Osteocyte (in vitro differentiated cells): ENCODE measurements around the gene CASZ1. TPM values are rescaled to one million over a fixed set of nuclear protein-coding genes. Genes with fewer than 3 reads are reported as not detected.

Source experiments
- DNase-seq: peaks from one replicate; pipeline ENCODE4 v3.0.0; 2021; ENCODE audit warnings: mixed read lengths; ENCODE audit not compliant: unreplicated experiment; ENCODE audit errors: extremely low spot score
- H3K27ac Mint-ChIP-seq: one replicate; pipeline ENCODE4 v1.8.0; 2021; ENCODE audit warnings: mild to moderate bottlenecking, mixed read lengths; ENCODE audit not compliant: unreplicated experiment
- H3K27me3 Mint-ChIP-seq: one replicate; pipeline ENCODE4 v1.8.0; 2021; ENCODE audit warnings: mixed read lengths; ENCODE audit not compliant: unreplicated experiment
- H3K36me3 Mint-ChIP-seq: one replicate; pipeline ENCODE4 v1.8.0; 2021; ENCODE audit warnings: mixed read lengths; ENCODE audit not compliant: unreplicated experiment
- H3K4me1 Mint-ChIP-seq: one replicate; pipeline ENCODE4 v1.8.0; 2021; ENCODE audit warnings: mixed read lengths; ENCODE audit not compliant: unreplicated experiment
- H3K4me3 Mint-ChIP-seq: one replicate; pipeline ENCODE4 v1.8.0; 2021; ENCODE audit warnings: mild to moderate bottlenecking, moderate library complexity, mixed read lengths; ENCODE audit not compliant: unreplicated experiment
- H3K9me3 Mint-ChIP-seq: one replicate; pipeline ENCODE4 v1.8.0; 2021; ENCODE audit warnings: mixed read lengths; ENCODE audit not compliant: unreplicated experiment
- CTCF ChIP-seq: fragments of 200-600 bp; sonication (generic); IDR thresholded peaks from 2 replicates; pipeline ENCODE4 v1.5.0; 2021; ENCODE audit warnings: antibody characterized with exemption, mild to moderate bottlenecking, moderate library complexity
- total RNA-seq: library from RNA; stranded (reverse); gene quantifications from 2 replicates; pipeline ENCODE4 v1.2.1, GENCODE V29; 2021

The CASZ1 gene
- total RNA-seq, 1 donor from 2014 or later: 1.2 TPM

DNA sequence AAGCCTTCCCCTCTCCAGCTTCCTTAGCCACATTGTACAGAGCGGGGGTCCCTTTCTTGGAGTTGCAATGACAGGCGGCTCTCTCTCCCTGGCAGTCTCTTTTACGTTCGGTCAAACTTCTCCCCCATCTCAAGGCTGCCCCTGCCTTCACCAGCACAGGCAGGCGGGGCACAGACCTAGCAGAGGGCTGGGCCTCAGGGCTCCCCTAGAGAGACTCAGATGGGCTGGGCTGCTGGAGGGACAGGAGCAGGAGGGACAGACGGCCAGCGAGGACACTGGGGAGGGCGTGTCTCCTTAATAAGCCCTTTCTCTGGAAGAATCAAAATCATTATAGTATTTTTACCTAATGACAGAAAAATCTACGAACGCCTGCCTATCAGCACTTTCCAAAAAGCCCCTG lies 79.6 kb downstream of the CASZ1 start:
- peaks cover 8% of the 10 kb centered on the region for H3K4me1 Mint-ChIP-seq
- no peaks in the 10 kb centered on the region for H3K9me3 Mint-ChIP-seq
- no peak overlapping the region for H3K4me3 Mint-ChIP-seq
- no peak for DNase-seq
- peaks cover 25% of the 10 kb centered on the region for H3K27me3 Mint-ChIP-seq
- no peak for TF ChIP-seq CTCF
- no peaks in the 10 kb centered on the region for H3K36me3 Mint-ChIP-seq
- no peak overlapping the region for H3K27ac Mint-ChIP-seq

GRCh38 chr1:10714337-10715114 lies 81.9 kb downstream of the CASZ1 start:
- no peak for TF ChIP-seq CTCF
- Mint-ChIP-seq H3K4me1 (peaks cover 8% of the 10 kb centered on the region), H3K36me3 (no peaks in the 10 kb centered on the region), H3K27ac (no peak overlapping the region), H3K4me3 (no peak overlapping the region), H3K27me3 (peaks cover 20% of the 10 kb centered on the region), H3K9me3 (no peaks in the 10 kb centered on the region)
- no peak for DNase-seq

- Mint-ChIP-seq H3K9me3 (no peaks in the 10 kb centered on the region), H3K36me3 (no peaks in the 10 kb centered on the region), H3K27ac (no peak overlapping the region), H3K4me1 (peaks cover 8% of the 10 kb centered on the region), H3K4me3 (no peak overlapping the region), H3K27me3 (peaks cover 21% of the 10 kb centered on the region)
- no peak for TF ChIP-seq CTCF
- DNase-seq: no peak
Observed at GRCh38 chr1:10713614-10714013, 82.8 kb downstream of the CASZ1 start.

DNA sequence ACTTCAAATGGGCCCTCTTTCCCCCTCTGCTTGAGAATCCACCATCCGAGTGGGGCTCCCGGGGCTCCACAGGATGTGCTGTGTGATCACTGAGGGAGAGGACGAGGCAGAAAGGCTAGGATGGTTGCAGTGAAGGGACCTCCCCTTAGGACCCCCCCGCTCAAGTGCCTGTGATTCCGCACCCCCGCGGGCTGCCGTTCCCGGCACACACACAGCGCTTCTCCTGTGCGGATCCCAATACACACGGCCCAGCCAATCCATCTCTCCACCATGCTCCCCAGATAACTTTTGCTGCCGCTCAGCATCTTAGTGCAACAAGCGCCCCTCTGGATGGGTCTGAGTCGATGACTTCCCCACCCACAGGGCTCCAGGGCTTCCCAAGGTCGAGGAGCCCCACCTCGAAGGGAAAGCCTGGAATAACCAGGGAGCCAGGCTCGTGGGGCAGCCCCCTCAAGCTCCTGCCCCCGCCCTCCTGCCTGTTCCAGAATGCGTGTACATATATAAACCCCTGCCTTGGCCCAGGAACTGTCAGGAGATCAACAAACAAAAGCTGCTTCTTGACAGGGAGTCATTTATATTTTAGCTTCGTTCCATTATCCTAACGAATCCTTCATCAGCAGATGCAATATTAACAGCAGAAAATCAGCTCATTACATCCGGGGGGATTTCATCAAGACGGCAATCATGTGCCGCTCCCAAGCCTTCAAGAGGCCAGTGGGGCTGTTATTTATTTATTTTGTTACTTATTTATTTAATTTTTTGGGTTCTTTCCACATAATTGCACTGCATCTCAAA lies 83.7 kb downstream of the CASZ1 start:
- Mint-ChIP-seq H3K4me3 (no peak overlapping the region), H3K36me3 (no peaks in the 10 kb centered on the region), H3K9me3 (no peaks in the 10 kb centered on the region), H3K4me1 (peaks cover 8% of the 10 kb centered on the region), H3K27ac (no peak overlapping the region), H3K27me3 (peaks cover 23% of the 10 kb centered on the region)
- TF ChIP-seq CTCF: no peak
- no peak for DNase-seq

GRCh38 chr1:10710489-10710888 lies 86.0 kb downstream of the CASZ1 start:
- Mint-ChIP-seq H3K9me3 (no peaks in the 10 kb centered on the region), H3K4me1 (peaks cover 8% of the 10 kb centered on the region), H3K27ac (no peak overlapping the region), H3K4me3 (no peak overlapping the region), H3K27me3 (peaks cover 15% of the 10 kb centered on the region), H3K36me3 (no peaks in the 10 kb centered on the region)
- no peak for DNase-seq
- no peak for TF ChIP-seq CTCF
